A673 (cell line): Measurements from ENCODE around the gene NFKBIL1.

Experiments
- CTCF ChIP-seq: fragments of 300-800, 200-600 bp; sonication (generic); conservative IDR thresholded peaks from 2 replicates; pipeline ENCODE4 v1.5.1; 2017; ENCODE audit warnings: low read depth, mild to moderate bottlenecking, antibody characterized with exemption, low read length, moderate library complexity, mixed read lengths
- EZH2 ChIP-seq: fragments of 200-600 bp; sonication (generic); IDR thresholded peaks from 2 replicates; pipeline ENCODE4 v1.6.1; 2017; ENCODE audit warnings: borderline replicate concordance, low read depth, mild to moderate bottlenecking, mixed read lengths, antibody characterized with exemption, low read length; ENCODE audit not compliant: poor library complexity, severe bottlenecking

DNA sequence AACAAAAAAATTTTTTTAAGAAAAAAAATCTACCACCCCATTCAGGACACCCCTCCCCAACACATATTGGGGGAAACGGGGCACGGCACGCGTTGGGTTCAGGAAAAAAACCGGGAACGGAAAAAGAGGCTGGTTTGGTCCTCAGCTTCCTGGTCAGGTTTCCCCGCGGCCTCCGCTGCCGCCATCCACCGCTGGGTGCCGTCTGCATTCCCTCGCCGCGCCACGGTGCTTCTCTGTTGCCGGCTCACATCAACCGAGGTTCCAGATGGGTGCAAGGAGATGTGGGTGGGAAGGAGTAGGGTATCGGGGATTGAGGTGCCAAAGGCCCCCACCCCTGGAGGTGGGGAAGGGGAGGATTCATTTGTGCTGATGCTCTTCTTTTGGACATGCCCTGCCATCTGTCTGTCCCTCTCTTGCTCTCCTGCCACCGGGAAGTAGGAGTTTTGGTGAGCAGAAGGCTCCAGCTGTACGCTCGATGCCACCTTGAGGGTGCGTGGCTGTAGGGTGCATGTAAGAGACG is 12.8 kb upstream of the NFKBIL1 start:
- TF ChIP-seq CTCF (no peak), EZH2 (no peak)
